GM12874 (cell line): ENCODE data around the gene CAMTA1.
A peak's percentile ranks its signal among the peaks of the same experiment; 100 is the strongest.

ENCODE experiments used
- CTCF ChIP-seq: IDR thresholded peaks from 2 replicates; pipeline ENCODE4 v1.5.1; 2011; ENCODE audit warnings: low read depth, mild to moderate bottlenecking, control low read depth, low read length, moderate library complexity; ENCODE audit not compliant: insufficient read depth

CAMTA1 gene

GRCh38 chr1:7785108-7785507 lies 999.9 kb downstream of the CAMTA1 start:
- TF ChIP-seq CTCF, result no peak

GRCh38 chr1:7786795-7787194 lies 1001.5 kb downstream of the CAMTA1 start:
- no peak for TF ChIP-seq CTCF

GRCh38 chr1:7789828-7790227 lies 1004.6 kb downstream of the CAMTA1 start:
- no peak for TF ChIP-seq CTCF

- TF ChIP-seq CTCF, result no peak
Measured at GRCh38 chr1:7795406-7795805, 1010.2 kb downstream of the CAMTA1 start.

- no peak for TF ChIP-seq CTCF
Measured at GRCh38 chr1:7805460-7805859, 1020.2 kb downstream of the CAMTA1 start.

- TF ChIP-seq CTCF, result peak; percentile 39; the same call in 1 of the 2 replicates
Measured at GRCh38 chr1:7808253-7808844, 1023.1 kb downstream of the CAMTA1 start.

GRCh38 chr1:7809742-7810141 lies 1024.5 kb downstream of the CAMTA1 start:
- no peak for TF ChIP-seq CTCF
